GM19351 (cell line): ENCODE data around the gene CPLX1.
"Not testable (repeated sequence)": the region's sequence is repeated elsewhere in the genome, so short reads cannot be mapped to it uniquely, and the experiment has no call there.

ENCODE experiments used
- ATAC-seq: cut with Tn5 transposase; IDR thresholded peaks from one replicate; pipeline ENCODE4 v1.9.1; 2021; ENCODE audit warnings: mild to moderate bottlenecking, moderate library complexity; ENCODE audit not compliant: unreplicated experiment

Gene CPLX1

DNA sequence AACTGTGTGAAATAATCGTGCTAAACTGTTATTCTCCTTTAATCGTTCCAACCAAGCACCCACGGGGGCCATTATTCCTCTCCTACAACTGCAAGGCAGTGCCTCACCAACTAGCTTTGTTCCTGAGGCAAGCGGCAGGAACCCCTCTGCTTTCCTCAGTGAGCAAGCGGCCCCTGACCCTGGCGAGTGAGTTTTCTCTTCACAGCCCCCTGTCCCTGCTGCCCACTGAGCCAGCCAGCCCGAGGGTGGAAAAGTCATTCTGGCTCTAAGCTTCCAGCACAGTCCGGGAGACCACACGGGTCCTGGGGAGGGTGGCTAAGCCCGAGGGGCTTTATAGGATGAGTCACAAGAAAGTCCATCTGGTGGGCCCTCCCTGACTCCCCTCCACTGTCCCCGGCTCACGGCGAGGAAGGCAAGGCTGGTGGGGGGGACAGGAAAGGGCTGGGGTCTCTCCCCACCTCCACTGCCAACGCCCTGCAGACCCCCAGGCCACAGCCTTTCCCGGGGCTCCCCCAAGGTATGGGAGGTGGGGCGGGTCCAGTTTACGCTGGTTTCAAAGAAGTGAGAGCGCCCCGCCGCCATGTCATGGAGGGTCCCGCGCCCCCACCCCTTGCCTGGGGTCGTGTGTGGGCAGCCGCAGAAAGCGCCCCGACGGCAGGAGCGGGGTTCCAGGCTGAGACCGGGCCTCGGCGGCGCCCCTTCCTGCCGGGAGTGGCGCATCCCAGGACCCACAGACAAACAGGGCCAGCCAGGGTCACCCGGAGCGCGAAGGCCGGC lies 45.0 kb downstream of the CPLX1 start:
- no peak for ATAC-seq

GRCh38 chr4:780255-780654 lies 45.7 kb downstream of the CPLX1 start:
- ATAC-seq: not testable (repeated sequence)

- no peak for ATAC-seq
Measured at GRCh38 chr4:779555-779954, 46.4 kb downstream of the CPLX1 start.

DNA sequence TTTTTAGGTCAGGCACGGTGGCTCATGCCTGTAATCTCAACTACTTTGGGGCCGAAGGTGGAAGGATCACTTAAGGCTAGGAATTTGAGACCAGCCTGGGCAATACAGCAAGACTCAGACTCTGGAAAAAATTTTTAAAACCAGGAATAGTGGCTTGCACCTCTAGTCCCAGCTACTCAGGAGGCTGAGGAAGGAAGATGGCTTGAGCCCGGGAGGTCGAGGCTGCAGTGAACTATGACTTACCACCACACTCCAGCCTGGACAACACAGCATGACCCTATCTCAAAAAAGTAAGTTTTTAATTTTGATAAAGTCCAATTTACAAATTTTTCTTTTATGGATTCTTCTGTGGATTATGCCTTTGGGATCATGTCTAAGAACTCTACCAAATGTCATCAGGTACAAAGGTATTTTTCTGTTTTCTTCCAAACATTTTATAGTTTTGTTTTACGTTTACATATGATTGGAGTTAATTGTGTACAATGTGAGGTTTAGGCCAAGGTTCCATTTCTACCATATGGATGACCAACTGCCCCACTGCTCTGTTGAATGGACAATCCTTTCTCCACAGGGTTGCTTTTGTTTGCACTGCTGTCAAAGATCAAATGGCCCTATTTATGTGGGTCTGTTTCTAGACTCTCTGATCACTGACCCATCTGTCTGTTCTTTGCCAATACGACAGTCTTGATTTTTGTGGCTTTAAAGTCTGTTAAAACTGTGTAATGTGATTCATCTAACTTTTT lies 48.2 kb downstream of the CPLX1 start:
- no peak for ATAC-seq

DNA sequence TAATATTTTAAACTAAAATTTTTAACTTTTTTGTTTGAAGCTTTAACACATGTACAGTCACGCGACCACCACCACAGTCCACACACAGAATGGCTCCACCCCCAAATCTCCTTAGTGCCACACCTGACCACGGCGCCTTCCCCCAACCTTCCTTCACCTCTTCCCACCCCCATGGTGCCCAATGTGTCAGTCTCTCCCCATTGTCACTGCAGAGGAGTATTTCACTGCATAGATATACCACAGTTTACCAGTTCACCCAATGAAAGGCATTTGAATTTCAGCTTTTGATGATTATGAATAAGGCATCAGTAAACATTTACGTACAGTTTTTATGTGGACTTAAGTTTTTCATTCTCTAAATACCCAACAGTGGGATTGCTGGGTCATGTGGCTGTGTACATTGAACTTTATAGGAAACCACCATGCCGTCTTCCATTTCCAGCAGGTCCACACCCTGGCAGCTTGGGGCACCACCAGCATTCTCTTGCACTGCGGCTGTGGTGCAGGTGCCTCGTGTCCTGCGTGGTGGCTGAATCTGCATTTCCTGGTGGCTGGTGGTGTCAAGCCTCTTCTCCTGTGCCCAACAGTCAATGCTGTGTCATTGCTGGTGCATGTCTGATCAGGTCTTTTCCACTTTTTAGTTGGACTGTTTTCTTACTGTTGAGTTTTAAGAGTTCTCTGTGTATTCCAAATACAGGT lies 49.0 kb downstream of the CPLX1 start:
- ATAC-seq: no peak

GRCh38 chr4:775485-775884 lies 50.4 kb downstream of the CPLX1 start:
- ATAC-seq: not testable (repeated sequence)

GRCh38 chr4:774419-775092 lies 51.4 kb downstream of the CPLX1 start:
- not testable (repeated sequence) for ATAC-seq

GRCh38 chr4:773214-773613 lies 52.7 kb downstream of the CPLX1 start:
- no peak for ATAC-seq

- ATAC-seq: no peak
Measured at GRCh38 chr4:772776-773175, 53.2 kb downstream of the CPLX1 start.

GRCh38 chr4:772118-772517 lies 53.8 kb downstream of the CPLX1 start:
- no peak for ATAC-seq

GRCh38 chr4:771464-771863 lies 54.5 kb downstream of the CPLX1 start:
- ATAC-seq: no peak

DNA sequence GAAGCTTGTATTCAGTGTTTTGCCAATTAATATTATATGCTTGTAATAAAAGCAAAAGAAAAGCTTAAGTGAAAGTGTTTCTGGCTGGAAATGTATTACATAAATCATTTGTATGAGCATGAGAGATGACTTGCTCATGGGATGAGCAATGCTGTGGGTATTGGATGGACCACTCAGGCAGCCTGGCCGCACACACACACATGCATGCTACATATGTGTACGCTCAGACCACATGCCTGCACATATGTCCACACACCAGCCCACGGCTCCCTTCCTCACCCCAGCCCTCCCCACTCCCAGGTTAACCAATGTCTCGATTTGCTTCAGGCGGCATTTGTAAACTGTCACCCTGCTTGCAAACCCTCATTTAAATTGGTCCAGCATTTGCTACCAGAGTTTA lies 55.9 kb downstream of the CPLX1 start:
- no peak for ATAC-seq

DNA sequence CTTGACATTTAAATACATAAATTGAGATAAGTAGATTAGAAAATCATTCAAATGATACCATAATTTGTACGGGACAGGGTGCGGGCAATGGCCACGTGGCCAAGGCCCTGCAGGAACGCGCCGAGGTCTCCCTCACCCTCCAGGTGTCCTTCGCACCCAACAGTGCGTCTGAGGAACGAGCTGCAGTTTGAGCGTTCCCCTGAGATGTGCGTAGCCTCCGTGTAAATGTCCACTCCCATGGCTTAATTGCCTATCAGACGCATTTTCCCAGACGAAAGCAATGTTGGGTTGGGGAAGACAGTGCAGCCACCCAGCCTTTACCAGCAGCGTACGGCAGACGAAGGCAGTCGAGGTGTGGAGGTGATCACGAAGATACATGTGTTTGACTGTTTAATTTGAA lies 56.4 kb downstream of the CPLX1 start:
- ATAC-seq: no peak

- no peak for ATAC-seq
Measured at GRCh38 chr4:768995-769394, 56.9 kb downstream of the CPLX1 start.

DNA sequence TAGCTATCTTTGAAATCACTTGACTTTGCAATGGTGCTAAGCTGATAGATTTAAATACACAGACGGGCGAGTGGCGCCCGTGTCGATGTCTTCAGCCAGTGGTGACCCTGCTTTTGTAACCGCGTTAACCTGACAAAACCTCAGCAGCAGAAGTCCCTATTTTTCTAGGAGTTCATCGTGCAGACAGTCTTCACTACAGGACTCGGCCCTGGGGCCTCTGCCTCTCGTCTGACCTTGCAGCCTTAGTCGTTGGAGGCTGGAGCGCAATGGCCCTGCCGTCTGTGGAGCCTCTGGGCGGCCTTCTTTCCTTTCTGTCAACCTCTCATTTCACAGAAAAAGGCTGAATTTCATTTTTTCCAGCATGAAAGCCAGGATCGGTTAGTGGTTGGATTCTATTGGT lies 57.9 kb downstream of the CPLX1 start:
- ATAC-seq: no peak

DNA sequence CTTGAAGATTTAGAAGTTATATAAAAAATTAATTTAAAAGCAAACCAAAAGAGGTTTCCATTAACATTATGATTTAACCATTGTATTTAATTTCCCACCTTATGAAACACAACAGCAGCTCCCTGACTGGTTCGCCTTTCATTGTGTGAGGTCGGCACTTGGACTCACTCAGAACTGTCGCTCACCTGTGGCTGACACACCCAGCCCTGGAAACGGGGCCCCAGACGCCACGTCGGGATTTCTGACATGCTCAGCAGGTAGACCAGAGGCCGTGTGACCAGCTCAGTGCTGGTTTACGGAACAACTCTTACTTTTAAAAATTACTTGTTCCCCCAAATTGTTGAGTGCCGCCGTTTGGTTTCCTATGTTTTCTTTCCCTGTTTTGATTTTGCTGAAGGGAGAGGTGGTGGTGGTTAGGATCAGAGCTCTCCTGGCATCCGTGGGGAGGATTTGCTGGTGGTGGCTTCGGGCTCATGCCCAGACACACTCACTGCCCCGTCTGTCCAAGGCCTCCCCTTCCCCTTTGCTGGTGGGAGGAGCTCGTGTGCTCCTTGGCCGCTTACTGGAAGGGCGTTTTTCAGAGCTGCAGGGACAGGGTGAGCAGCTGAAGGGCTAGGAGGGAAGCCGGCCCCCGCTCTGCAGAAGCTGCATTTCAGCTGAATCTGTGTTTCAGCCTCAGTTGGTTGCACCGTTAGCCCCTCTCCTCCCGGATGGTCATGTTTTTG lies 59.2 kb downstream of the CPLX1 start:
- ATAC-seq: no peak

- ATAC-seq: no peak
Measured at GRCh38 chr4:766152-766515, 59.8 kb downstream of the CPLX1 start.

GRCh38 chr4:764405-765169 lies 61.3 kb downstream of the CPLX1 start:
- no peak for ATAC-seq

DNA sequence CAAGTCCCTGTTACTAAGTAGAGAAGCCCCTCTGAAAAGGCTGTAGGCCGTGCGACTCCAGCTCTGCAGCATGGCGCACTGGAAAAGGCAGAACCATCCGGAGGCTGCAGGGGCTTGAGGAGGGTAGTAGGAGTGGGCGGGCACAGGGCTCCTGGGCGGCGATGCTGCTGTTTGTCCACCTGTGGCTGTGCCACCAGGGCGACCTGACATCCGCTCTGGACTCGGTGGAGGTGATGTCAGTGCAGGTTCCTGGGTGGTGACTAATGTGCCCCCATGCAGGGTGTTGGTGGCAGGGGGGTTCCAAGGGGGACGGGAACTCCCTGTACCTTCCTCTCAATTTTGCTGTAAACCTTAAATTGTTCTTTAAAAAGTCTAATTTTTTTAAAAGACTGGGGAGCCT lies 62.0 kb downstream of the CPLX1 start:
- ATAC-seq: no peak
